HG03378 (cell line): ENCODE measurements around the gene WDR13.

ENCODE experiments used
- ATAC-seq: cut with Tn5 transposase; IDR thresholded peaks from one replicate; pipeline ENCODE4 v1.9.1; 2021; ENCODE audit warnings: mild to moderate bottlenecking, moderate library complexity; ENCODE audit not compliant: unreplicated experiment

WDR13 gene

GRCh38 chrX:48592971-48593370 lies 4.3 kb upstream of the WDR13 start:
- no peak for ATAC-seq

GRCh38 chrX:48595929-48596328 lies 1.4 kb upstream of the WDR13 start:
- no peak for ATAC-seq

- ATAC-seq = no peak
Measured at GRCh38 chrX:48598614-48599013, 1.3 kb downstream of the WDR13 start.

GRCh38 chrX:48599341-48599740 lies 2.0 kb downstream of the WDR13 start:
- ATAC-seq = no peak

GRCh38 chrX:48600226-48600625 lies 2.9 kb downstream of the WDR13 start:
- no peak for ATAC-seq

- ATAC-seq = no peak
Measured at GRCh38 chrX:48601741-48602394, 4.6 kb downstream of the WDR13 start.

GRCh38 chrX:48604701-48605100 lies 7.4 kb downstream of the WDR13 start:
- ATAC-seq = no peak

GRCh38 chrX:48606091-48606490 lies 8.8 kb downstream of the WDR13 start:
- ATAC-seq = no peak

GRCh38 chrX:48611703-48612102 lies 14.4 kb downstream of the WDR13 start:
- ATAC-seq = no peak

GRCh38 chrX:48613502-48614160 lies 16.3 kb downstream of the WDR13 start:
- ATAC-seq = no peak

- no peak for ATAC-seq
Measured at GRCh38 chrX:48616576-48616975, 19.3 kb downstream of the WDR13 start.

- ATAC-seq = no peak
Measured at GRCh38 chrX:48617542-48618340, 20.4 kb downstream of the WDR13 start.

- no peak for ATAC-seq
Measured at GRCh38 chrX:48626401-48627298, 29.4 kb downstream of the WDR13 start.

- peak; percentile 75 for ATAC-seq
Measured at GRCh38 chrX:48631376-48632090, 34.2 kb downstream of the WDR13 start.

GRCh38 chrX:48632207-48632606 lies 34.9 kb downstream of the WDR13 start:
- ATAC-seq = no peak

- ATAC-seq = no peak
Measured at GRCh38 chrX:48636301-48636700, 39.0 kb downstream of the WDR13 start.

- ATAC-seq = no peak
Measured at GRCh38 chrX:48636776-48637175, 39.5 kb downstream of the WDR13 start.

GRCh38 chrX:48645669-48646068 lies 48.4 kb downstream of the WDR13 start:
- no peak for ATAC-seq

- ATAC-seq = no peak
Measured at GRCh38 chrX:48648336-48648751, 51.1 kb downstream of the WDR13 start.

- ATAC-seq = no peak
Measured at GRCh38 chrX:48649102-48649501, 51.8 kb downstream of the WDR13 start.
